Ishikawa (cell line): ENCODE data around the gene CLRN1.

Experiments used
- EGR1 ChIP-seq: IDR thresholded peaks from 2 replicates; pipeline ENCODE4 v1.6.1; 2012
- EP300 ChIP-seq: IDR thresholded peaks from 2 replicates; pipeline ENCODE4 v1.6.1; 2012; ENCODE audit warnings: borderline replicate concordance
- FOXM1 ChIP-seq: IDR thresholded peaks from 2 replicates; pipeline ENCODE4 v1.6.1; 2012; ENCODE audit warnings: low read depth, borderline replicate concordance
- ZBTB7A ChIP-seq: IDR thresholded peaks from 2 replicates; pipeline ENCODE4 v1.6.1; 2012; ENCODE audit warnings: low read depth
- TF ChIP-seq, protein P1 (sequence below): IDR thresholded peaks from 2 replicates; pipeline ENCODE4 v1.6.1; 2012

DNA sequence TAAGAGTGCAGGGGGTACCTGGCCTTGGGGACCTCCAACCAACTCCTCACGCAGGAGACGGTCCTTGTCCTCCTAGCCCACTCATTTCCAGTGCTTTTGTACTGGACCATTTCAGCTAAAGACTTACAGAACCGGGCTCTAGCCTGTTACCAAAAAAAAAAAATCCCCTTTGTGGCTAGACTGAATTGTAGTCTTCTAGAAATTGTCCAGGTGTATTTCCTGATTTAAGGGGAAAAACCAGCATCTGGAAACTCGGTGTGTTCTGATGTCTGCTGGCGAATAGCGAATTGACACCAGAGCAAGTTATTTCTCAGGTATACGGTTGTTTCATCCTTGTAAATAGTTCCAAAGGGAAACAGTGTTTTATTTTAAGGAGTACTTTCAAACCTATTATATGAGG, 46.2 kb downstream of the CLRN1 start:
- TF ChIP-seq, protein P1, sequence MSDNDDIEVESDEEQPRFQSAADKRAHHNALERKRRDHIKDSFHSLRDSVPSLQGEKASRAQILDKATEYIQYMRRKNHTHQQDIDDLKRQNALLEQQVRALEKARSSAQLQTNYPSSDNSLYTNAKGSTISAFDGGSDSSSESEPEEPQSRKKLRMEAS: no peak
- TF ChIP-seq EGR1 (no peak), EP300 (no peak), ZBTB7A (no peak), FOXM1 (no peak)
